H1 (cell line): Measurements from ENCODE around the gene TIMM29. TPM values are rescaled to one million over a fixed set of nuclear protein-coding genes. Genes with fewer than 3 reads are reported as not detected.

ENCODE experiments used
- CTCF ChIA-PET: fragments of 300-600 bp; sonication (Branson Sonifier 250); formaldehyde crosslinking; loops from one replicate; lab custom pipeline; 2021; ENCODE audit not compliant: partially characterized antibody; lab: Charles Lee
- POLR2A ChIA-PET: fragments of 300-600 bp; sonication (Branson Sonifier 250); formaldehyde crosslinking; loops from one replicate; lab custom pipeline; 2021; ENCODE audit warnings: inconsistent platforms; ENCODE audit not compliant: partially characterized antibody; lab: Charles Lee
- DNase-seq, 2 experiments: peaks; one replicate each; pipeline versions ENCODE4 v3.0.0 to v3.0.0-alpha.2; 2010 to 2022; ENCODE audit warnings: low spot score in 2 of 2, low read depth in 1 of 2, mixed read lengths in 1 of 2
- FAIRE-seq: peaks from 2 replicates; lab custom pipeline; 2011; peaks lifted over from hg19 to GRCh38; lab: Jason Lieb, UNC
- H2AFZ ChIP-seq: 2 replicates; pipeline ENCODE4 v1.8.1; 2012; ENCODE audit warnings: low read length, inconsistent platforms
- H2AK5ac ChIP-seq: 2 replicates; pipeline ENCODE4 v1.6.1; 2013; ENCODE audit warnings: low read depth, low read length
- H2BK120ac ChIP-seq: replicated peaks from 2 replicates; pipeline ENCODE3; 2013; ENCODE audit warnings: low read depth, low read length, inconsistent platforms
- H2BK12ac ChIP-seq: 2 replicates; pipeline ENCODE4 v1.6.1; 2013; ENCODE audit warnings: low read depth, low read length
- H2BK15ac ChIP-seq: 2 replicates; pipeline ENCODE4 v1.6.1; 2013; ENCODE audit warnings: low read length
- H2BK20ac ChIP-seq: 2 replicates; pipeline ENCODE4 v1.6.1; 2013; ENCODE audit warnings: low read length
- H2BK5ac ChIP-seq: 2 replicates; pipeline ENCODE4 v1.6.1; 2013; ENCODE audit warnings: low read depth, low read length
- H3K14ac ChIP-seq: 2 replicates; pipeline ENCODE4 v1.6.1; 2013; ENCODE audit warnings: inconsistent platforms; ENCODE audit not compliant: insufficient read length
- H3K18ac ChIP-seq: 2 replicates; pipeline ENCODE4 v1.6.1; 2013; ENCODE audit warnings: low read length; ENCODE audit errors: extremely low read depth
- H3K23ac ChIP-seq: 2 replicates; pipeline ENCODE4 v1.6.1; 2013; ENCODE audit warnings: inconsistent platforms; ENCODE audit not compliant: insufficient read length
- H3K23me2 ChIP-seq: 2 replicates; pipeline ENCODE4 v1.6.1; 2013; ENCODE audit warnings: low read depth, low read length
- H3K27ac ChIP-seq: 2 replicates; pipeline ENCODE4 v1.6.1; 2011; ENCODE audit warnings: low read depth, low read length, inconsistent platforms
- H3K27me3 ChIP-seq, 4 experiments: replicated peaks in 1 of 4; 1 replicate in 1 of 4; 2 replicates in 3 of 4; pipeline versions ENCODE4 v1.6.1 to v1.8.1; 2011 to 2013; ENCODE audit warnings: low read length in 3 of 4, mild to moderate bottlenecking in 3 of 4, inconsistent platforms in 2 of 4, mixed read lengths in 2 of 4, moderate library complexity in 1 of 4; ENCODE audit not compliant: control insufficient read depth in 3 of 4, insufficient read depth in 3 of 4; ENCODE audit errors: extremely low read depth in 1 of 4
- H3K36me3 ChIP-seq, 4 experiments: 2 replicates each; pipeline versions ENCODE4 v1.6.1 to v1.8.1; 2011 to 2013; ENCODE audit warnings: mild to moderate bottlenecking in 4 of 4, low read length in 3 of 4, moderate library complexity in 2 of 4, control low read depth in 1 of 4, inconsistent platforms in 1 of 4; ENCODE audit not compliant: insufficient read depth in 4 of 4, control insufficient read depth in 2 of 4
- H3K4ac ChIP-seq: replicated peaks from 2 replicates; pipeline ENCODE3; 2013; ENCODE audit warnings: low read length, low read depth, mixed read lengths, inconsistent platforms; ENCODE audit not compliant: insufficient read length
- H3K4me1 ChIP-seq, 4 experiments: replicated peaks in 1 of 4; 1 replicate in 1 of 4; 2 replicates in 3 of 4; pipeline versions ENCODE4 v1.6.1 to v1.8.1; 2011 to 2013; ENCODE audit warnings: low read length in 3 of 4, inconsistent platforms in 2 of 4, mixed read lengths in 1 of 4; ENCODE audit not compliant: insufficient read depth in 4 of 4, control insufficient read depth in 3 of 4
- H3K4me2 ChIP-seq, 2 experiments: 2 replicates each; pipeline versions ENCODE4 v1.6.1 to v1.8.1; 2011 to 2013; ENCODE audit warnings: low read depth in 2 of 2, low read length in 2 of 2, control low read depth in 1 of 2, inconsistent platforms in 1 of 2, mild to moderate bottlenecking in 1 of 2; ENCODE audit not compliant: insufficient read depth in 1 of 2
- H3K4me3 ChIP-seq, 4 experiments: fragments of 200-600, 300-600 bp in 1 of 4; sonication (generic), shearing (Covaris generic), sonication (Bioruptor Twin) in 1 of 4; 2 replicates each; pipeline versions ENCODE4 v1.5.1 to v1.8.1; 2011 to 2016; ENCODE audit warnings: low read length in 4 of 4, low read depth in 3 of 4, control low read depth in 2 of 4, inconsistent platforms in 2 of 4, mild to moderate bottlenecking in 2 of 4, mixed read lengths in 1 of 4, moderate library complexity in 1 of 4; ENCODE audit not compliant: insufficient read depth in 2 of 4; ENCODE audit errors: extremely low read depth in 1 of 4
- H3K56ac ChIP-seq: replicated peaks from 2 replicates; pipeline ENCODE3; 2013; ENCODE audit warnings: low read depth, mild to moderate bottlenecking, mixed read lengths, low read length, inconsistent platforms; ENCODE audit not compliant: insufficient read length
- H3K79me1 ChIP-seq: 2 replicates; pipeline ENCODE4 v1.6.1; 2013; ENCODE audit warnings: low read depth, low read length, control low read depth
- H3K79me2 ChIP-seq, 2 experiments: 2 replicates each; pipeline versions ENCODE4 v1.6.1 to v1.8.1; 2012 to 2013; ENCODE audit warnings: low read length in 2 of 2, mild to moderate bottlenecking in 2 of 2, inconsistent platforms in 1 of 2; ENCODE audit not compliant: insufficient read depth in 2 of 2, control insufficient read depth in 1 of 2
- H3K9ac ChIP-seq, 4 experiments: replicated peaks in 1 of 4; 1 replicate in 1 of 4; 2 replicates in 3 of 4; pipeline versions ENCODE4 v1.6.1 to v1.8.1; 2011 to 2013; ENCODE audit warnings: low read depth in 3 of 4, low read length in 3 of 4, control low read depth in 2 of 4, mild to moderate bottlenecking in 2 of 4, moderate library complexity in 2 of 4, inconsistent platforms in 1 of 4; ENCODE audit errors: extremely low read depth in 1 of 4
- H3K9me3 ChIP-seq, 2 experiments: 2 replicates each; pipeline versions ENCODE4 v1.6.1 to v1.8.1; 2012 to 2013; ENCODE audit warnings: mild to moderate bottlenecking in 2 of 2, moderate library complexity in 2 of 2, control low read depth in 1 of 2, inconsistent platforms in 1 of 2, low read depth in 1 of 2, low read length in 1 of 2, mixed read lengths in 1 of 2; ENCODE audit not compliant: insufficient read depth in 2 of 2
- H4K20me1 ChIP-seq, 2 experiments: replicated peaks in 1 of 2; 2 replicates each; pipeline versions ENCODE3 to v1.8.1; 2011 to 2013; ENCODE audit warnings: inconsistent platforms in 2 of 2, low read length in 2 of 2, mild to moderate bottlenecking in 1 of 2; ENCODE audit not compliant: insufficient read depth in 2 of 2, control insufficient read depth in 1 of 2
- H4K5ac ChIP-seq: 2 replicates; pipeline ENCODE4 v1.6.1; 2013; ENCODE audit warnings: low read length, low read depth, mixed read lengths, inconsistent platforms; ENCODE audit not compliant: insufficient read length
- H4K8ac ChIP-seq: 2 replicates; pipeline ENCODE4 v1.8.0; 2013; ENCODE audit warnings: mild to moderate bottlenecking, moderate library complexity, low read length, inconsistent platforms; ENCODE audit not compliant: insufficient read depth; ENCODE audit errors: extremely low read depth
- H4K91ac ChIP-seq: replicated peaks from 2 replicates; pipeline ENCODE3; 2013; ENCODE audit warnings: low read length, mixed read lengths, inconsistent platforms; ENCODE audit not compliant: insufficient read length
- CTBP2 ChIP-seq: IDR thresholded peaks from 2 replicates; pipeline ENCODE4 v1.7.0; 2011; ENCODE audit warnings: borderline replicate concordance, mild to moderate bottlenecking, moderate library complexity, mixed read lengths, low read length; ENCODE audit not compliant: insufficient read depth, insufficient read length
- EZH2 ChIP-seq: fragments of 200-600 bp; sonication (generic); IDR thresholded peaks from 2 replicates; pipeline ENCODE4 v1.7.1; 2012; ENCODE audit warnings: low read depth, mild to moderate bottlenecking, moderate library complexity, low read length, inconsistent platforms; ENCODE audit not compliant: severe bottlenecking
- GTF2F1 ChIP-seq: IDR thresholded peaks from 2 replicates; pipeline ENCODE4 v1.6.1; 2012; ENCODE audit warnings: low read depth, low read length, improper control_type of control experiment, borderline replicate concordance
- HDAC6 ChIP-seq: IDR thresholded peaks from one replicate; pipeline ENCODE4 v1.7.1; 2012; ENCODE audit warnings: low read depth, mild to moderate bottlenecking, inconsistent platforms, low read length, moderate library complexity
- JUND ChIP-seq: IDR thresholded peaks from 2 replicates; pipeline ENCODE4 v1.6.1; 2011; ENCODE audit warnings: mild to moderate bottlenecking, improper control_type of control experiment, low read length
- KDM4A ChIP-seq: IDR thresholded peaks from one replicate; pipeline ENCODE4 v1.7.1; 2012; ENCODE audit warnings: low read depth, mild to moderate bottlenecking, moderate library complexity, low read length, inconsistent platforms; ENCODE audit not compliant: severe bottlenecking
- POU5F1 ChIP-seq: IDR thresholded peaks from 2 replicates; pipeline ENCODE4 v1.6.1; 2011; ENCODE audit warnings: low read depth, mild to moderate bottlenecking, low read length, moderate library complexity
- RNF2 ChIP-seq: fragments of 200-900, 300-1000 bp; sonication (generic); IDR thresholded peaks from 2 replicates; pipeline ENCODE4 v1.7.1; 2016; ENCODE audit warnings: borderline replicate concordance, low read depth, mild to moderate bottlenecking, antibody characterized with exemption, low read length; ENCODE audit not compliant: poor library complexity, severe bottlenecking; ENCODE audit errors: missing control alignments
- SAP30 ChIP-seq: fragments of 300-600 bp; sonication (generic); IDR thresholded peaks from 2 replicates; pipeline ENCODE4 v1.7.1; 2012; ENCODE audit warnings: low read length, moderate library complexity, mild to moderate bottlenecking, inconsistent platforms; ENCODE audit not compliant: insufficient read depth, insufficient replicate concordance
- SIX5 ChIP-seq: IDR thresholded peaks from 2 replicates; pipeline ENCODE4 v1.6.1; 2011; ENCODE audit warnings: mild to moderate bottlenecking, low read depth, low read length
- TCF12 ChIP-seq: IDR thresholded peaks from 2 replicates; pipeline ENCODE4 v1.6.1; 2011; ENCODE audit warnings: low read depth, mild to moderate bottlenecking, low read length
- WGBS, 2 experiments: shearing (Covaris generic) in 1 of 2; methylation state at CpG; one replicate each; pipeline versions ENCODE4 v1.1.6 to v1.1.7; 2013 to 2015; ENCODE audit warnings: low lambda C conversion rate in 2 of 2, mixed read lengths in 2 of 2, inconsistent platforms in 1 of 2, low coverage in 1 of 2, missing lambda C conversion rate in 1 of 2; ENCODE audit not compliant: insufficient replicate concordance in 2 of 2, insufficient coverage in 1 of 2, insufficient read length in 1 of 2; ENCODE audit errors: extremely low coverage in 1 of 2, missing lambda C conversion rate in 1 of 2; 5-methylcytosine and 5-hydroxymethylcytosine counted together
- polyA plus RNA-seq, 7 experiments: library from polyadenylated mRNA; depleted of rRNA in 3 of 7; stranded (reverse) in 5 of 7; unstranded in 2 of 7; fragments of >200 nt in 5 of 7; fragments of 200-250 nt in 2 of 7; gene quantifications; 1 replicate in 5 of 7; 2 replicates in 1 of 7; 4 replicates in 1 of 7; pipeline versions ENCODE4 v1.2.1 to v1.2.3, GENCODE V29; 2011 to 2013; ENCODE audit warnings: missing spikeins in 2 of 7, mixed read lengths in 2 of 7
- total RNA-seq: library from RNA; stranded (reverse); fragmentation: NEBNext Ultra II Directional; extraction: Animal tissue kit (Norgen Biotek cat#: 25700); gene quantifications from 2 replicates; pipeline ENCODE4 v1.2.1, GENCODE V29; 2021

Gene TIMM29
- total and polyA plus RNA-seq, 2 of the 8 experiments (the other 6 are each of a cell fraction or from before 2014, with no cell fraction given), result 15.9 to 24.0 TPM

DNA sequence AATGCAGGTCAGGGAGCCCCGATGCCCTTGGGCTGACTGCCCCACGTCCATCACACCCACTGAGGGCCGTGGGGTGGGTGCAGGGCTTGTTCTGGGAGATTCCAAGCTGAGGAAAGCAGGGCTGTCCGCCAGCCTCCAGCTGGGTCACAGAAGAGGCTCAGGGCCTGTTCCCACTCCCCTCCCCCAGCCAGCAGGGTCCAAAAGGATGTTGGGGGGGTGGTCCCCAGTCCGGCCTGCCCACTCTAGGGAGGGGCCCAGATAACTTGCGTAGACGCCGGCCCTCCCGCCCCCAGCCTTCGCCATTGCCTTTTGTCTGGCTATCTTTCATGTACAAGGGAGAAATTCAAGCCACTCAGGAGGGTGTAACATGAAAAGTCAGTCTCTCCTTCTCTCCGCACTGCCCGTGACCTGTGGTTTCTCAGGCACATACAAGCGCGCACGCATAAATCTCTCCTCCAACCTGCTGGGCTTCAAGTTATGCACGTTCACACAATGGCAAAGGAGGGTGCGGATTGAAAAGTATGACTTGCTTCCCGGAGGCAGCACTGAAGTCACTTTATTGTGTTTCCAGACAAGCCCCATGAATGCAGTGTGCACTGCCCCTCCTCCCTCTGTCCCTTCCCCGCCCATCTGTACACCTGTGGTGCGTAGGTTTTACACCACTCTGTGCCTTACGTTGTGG lies 37.1 kb upstream of the TIMM29 start:
- 84% methylated on average over 20 of the region's 21 CpGs; no CpG with 5 or more reads in 1 of the 2 experiments for WGBS, 2 experiments
- Histone ChIP-seq H3K4me1 (peaks cover 19 to 55% (median 45%) of the 10 kb centered on the region in 4 experiments), H2BK120ac (no peak overlapping the region), H4K8ac (no peak overlapping the region; the same call in 1 of the 2 replicates), H3K9ac (no peak overlapping the region), H2AFZ (no peak overlapping the region), H3K79me2 (peaks cover 0 to 74% of the 10 kb centered on the region in 2 experiments; a peak in 2 of 4 replicates), H3K36me3 (no peaks in the 10 kb centered on the region), H3K4me2 (peak overlapping the region in 1 of 2 experiments; percentile 15; a peak in 2 of 4 replicates), H3K4me3 (no peak overlapping the region), H3K23ac (no peak overlapping the region), H2AK5ac (peak overlapping the region; percentile 66), H3K79me1 (peaks cover 34% of the 10 kb centered on the region), H3K9me3 (no peaks in the 10 kb centered on the region), H4K20me1 (peaks cover 0 to 23% of the 10 kb centered on the region in 2 experiments), H3K27me3 (no peaks in the 10 kb centered on the region), H3K56ac (no peak overlapping the region), H2BK15ac (0 out of 2 replicates have a peak overlapping the region, but pooled peaks have one; percentile 37), H3K18ac (peak overlapping the region; percentile 19; the same call in 1 of the 2 replicates), H3K14ac (no peak overlapping the region), H2BK12ac (peak overlapping the region; percentile 31; the same call in 1 of the 2 replicates), H2BK5ac (peak overlapping the region; percentile 85; the same call in 1 of the 2 replicates), H2BK20ac (0 out of 2 replicates have a peak overlapping the region, but pooled peaks have one; percentile 15), H3K27ac (no peak overlapping the region; the same call in 1 of the 2 replicates), H4K5ac (peak overlapping the region; percentile 50), H3K23me2 (no peaks in the 10 kb centered on the region), H4K91ac (no peak overlapping the region), H3K4ac (no peak overlapping the region)
- FAIRE-seq (no peak), DNase-seq (no peak)
- ChIA-PET POLR2A (interaction anchor here (0.7 to 6.8 kb wide), 4 partner anchors 12 to 69 kb away, joined by 3 to 72 read pairs (median 4); partner anchors contain the start of gene SMARCA4), CTCF (interaction anchor here (0.9 to 2.0 kb wide), 3 partner anchors 10 to 35 kb away, joined by 3 to 5 read pairs (median 4); no protein-coding TSS in a partner anchor)
- TF ChIP-seq JUND, result no peak
- TF ChIP-seq GTF2F1, result no peak
- TF ChIP-seq HDAC6, result no peak
- no peak for TF ChIP-seq RNF2
- TF ChIP-seq CTBP2, result no peak
- no peak for TF ChIP-seq SAP30
- no peak for TF ChIP-seq POU5F1
- TF ChIP-seq TCF12, result no peak
- TF ChIP-seq KDM4A, result no peak
- TF ChIP-seq SIX5, result no peak
- no peak for TF ChIP-seq EZH2
